ENCODE measurements around the gene EYA2. TPM values are rescaled to one million over a fixed set of nuclear protein-coding genes. Genes with fewer than 3 reads are reported as not detected.

The EYA2 gene
- total and polyA plus RNA-seq, 2 experiments from 2014 or later: 0.18 TPM; not detected in 1

GRCh38 chr20:46940616-46941015, 46.0 kb downstream of the EYA2 start:
- DNase-seq: no peak
- no peaks in the 10 kb centered on the region for H4K20me1 ChIP-seq (ENCODE audit: insufficient read depth)

GRCh38 chr20:46941404-46941803, 46.8 kb downstream of the EYA2 start:
- Histone ChIP-seq H3K9me2 (ENCODE audit: insufficient read depth) (no peaks in the 10 kb centered on the region), H2AFZ (no peak overlapping the region), H3K9me3 (ENCODE audit: low read depth) (no peaks in the 10 kb centered on the region), H4K20me1 (ENCODE audit: insufficient read depth) (no peaks in the 10 kb centered on the region), H3K27me3 (replicated peaks; ENCODE audit: insufficient read depth) (no peaks in the 10 kb centered on the region), H3K4me1 (ENCODE audit: insufficient read depth) (no peaks in the 10 kb centered on the region), H3K4me3 (no peak overlapping the region), H3K9ac (no peak overlapping the region), H3K36me3 (ENCODE audit: low read depth) (no peaks in the 10 kb centered on the region), H3K4me2 (ENCODE audit: unreplicated experiment) (no peak overlapping the region), H3F3A (ENCODE audit: insufficient read depth) (no peaks in the 10 kb centered on the region), H3K27ac (no peak overlapping the region), H3K79me2 (ENCODE audit: insufficient read depth) (no peaks in the 10 kb centered on the region)
- in situ Hi-C loops (cut with MboI): no loop called here
- no peak for TF ChIP-seq EZH2 (IDR thresholded peaks at IDR 0.05; ENCODE audit: insufficient read depth, poor library complexity, severe bottlenecking)
- TF ChIP-seq EZH2phosphoT487 (IDR thresholded peaks at IDR 0.05; ENCODE audit: insufficient read depth, low read depth): no peak
- WGBS, 2 experiments (ENCODE audit: low coverage in 1 of 2, low lambda C conversion rate in 2 of 2, missing lambda C conversion rate in 2 of 2): 64 to 72% methylated on average over 2 of the region's 2 CpGs
- DNase-seq: no peak

More at GRCh38 chr20:46940616-46941015, 46.0 kb downstream of the EYA2 start:
- no peaks in the 10 kb centered on the region for H3K27me3 ChIP-seq (replicated peaks; ENCODE audit: insufficient read depth)
- WGBS, 2 experiments (ENCODE audit: low coverage in 1 of 2, low lambda C conversion rate in 2 of 2, missing lambda C conversion rate in 2 of 2): 78 to 82% methylated on average over 10 of the region's 10 CpGs
- H3K4me3 ChIP-seq: no peak overlapping the region
- no peak overlapping the region for H2AFZ ChIP-seq
- no peak overlapping the region for H3K9ac ChIP-seq
- H3K9me3 ChIP-seq (ENCODE audit: low read depth): no peaks in the 10 kb centered on the region
- H3K79me2 ChIP-seq (ENCODE audit: insufficient read depth): no peaks in the 10 kb centered on the region
- TF ChIP-seq EZH2 (IDR thresholded peaks at IDR 0.05; ENCODE audit: insufficient read depth, poor library complexity, severe bottlenecking) (no peak), EZH2phosphoT487 (IDR thresholded peaks at IDR 0.05; ENCODE audit: insufficient read depth, low read depth) (no peak)
- no peaks in the 10 kb centered on the region for H3K4me1 ChIP-seq (ENCODE audit: insufficient read depth)
- in situ Hi-C loops (cut with MboI): no loop called here
- no peak overlapping the region for H3K4me2 ChIP-seq (ENCODE audit: unreplicated experiment)
- no peaks in the 10 kb centered on the region for H3F3A ChIP-seq (ENCODE audit: insufficient read depth)
- H3K9me2 ChIP-seq (ENCODE audit: insufficient read depth): no peaks in the 10 kb centered on the region
- no peaks in the 10 kb centered on the region for H3K36me3 ChIP-seq (ENCODE audit: low read depth)
- no peak overlapping the region for H3K27ac ChIP-seq

- H3K27me3 ChIP-seq (replicated peaks; ENCODE audit: insufficient read depth): no peaks in the 10 kb centered on the region
- TF ChIP-seq EZH2 (IDR thresholded peaks at IDR 0.05; ENCODE audit: insufficient read depth, poor library complexity, severe bottlenecking): no peak
- no peak for TF ChIP-seq EZH2phosphoT487 (IDR thresholded peaks at IDR 0.05; ENCODE audit: insufficient read depth, low read depth)
- H2AFZ ChIP-seq: no peak overlapping the region
- H3K9ac ChIP-seq: no peak overlapping the region
- no peak for DNase-seq
- H3K9me2 ChIP-seq (ENCODE audit: insufficient read depth): no peaks in the 10 kb centered on the region
- no peaks in the 10 kb centered on the region for H3K4me1 ChIP-seq (ENCODE audit: insufficient read depth)
- no peaks in the 10 kb centered on the region for H3K79me2 ChIP-seq (ENCODE audit: insufficient read depth)
- no peak overlapping the region for H3K4me2 ChIP-seq (ENCODE audit: unreplicated experiment)
- H3K4me3 ChIP-seq: no peak overlapping the region
- in situ Hi-C loops (cut with MboI): no loop called here
- no peaks in the 10 kb centered on the region for H4K20me1 ChIP-seq (ENCODE audit: insufficient read depth)
- no peaks in the 10 kb centered on the region for H3K9me3 ChIP-seq (ENCODE audit: low read depth)
- no peaks in the 10 kb centered on the region for H3F3A ChIP-seq (ENCODE audit: insufficient read depth)
- H3K27ac ChIP-seq: no peak overlapping the region
- 73 to 78% methylated on average over 11 of the region's 11 CpGs for WGBS, 2 experiments (ENCODE audit: low coverage in 1 of 2, low lambda C conversion rate in 2 of 2, missing lambda C conversion rate in 2 of 2)
- no peaks in the 10 kb centered on the region for H3K36me3 ChIP-seq (ENCODE audit: low read depth)
Measured at GRCh38 chr20:46943861-46944591, 49.4 kb downstream of the EYA2 start.

- Histone ChIP-seq H3K9me2 (ENCODE audit: insufficient read depth) (no peaks in the 10 kb centered on the region), H3F3A (ENCODE audit: insufficient read depth) (no peaks in the 10 kb centered on the region), H3K27me3 (replicated peaks; ENCODE audit: insufficient read depth) (no peaks in the 10 kb centered on the region), H2AFZ (no peak overlapping the region), H3K9me3 (ENCODE audit: low read depth) (no peaks in the 10 kb centered on the region), H3K36me3 (ENCODE audit: low read depth) (no peaks in the 10 kb centered on the region), H3K79me2 (ENCODE audit: insufficient read depth) (no peaks in the 10 kb centered on the region), H3K4me2 (ENCODE audit: unreplicated experiment) (no peak overlapping the region), H3K27ac (no peak overlapping the region), H4K20me1 (ENCODE audit: insufficient read depth) (no peaks in the 10 kb centered on the region), H3K4me3 (no peak overlapping the region), H3K4me1 (ENCODE audit: insufficient read depth) (no peaks in the 10 kb centered on the region), H3K9ac (no peak overlapping the region)
- 84 to 91% methylated on average over 9 of the region's 9 CpGs for WGBS, 2 experiments (ENCODE audit: low coverage in 1 of 2, low lambda C conversion rate in 2 of 2, missing lambda C conversion rate in 2 of 2)
- in situ Hi-C loops (cut with MboI): no loop called here
- DNase-seq: no peak
- TF ChIP-seq EZH2 (IDR thresholded peaks at IDR 0.05; ENCODE audit: insufficient read depth, poor library complexity, severe bottlenecking) (no peak), EZH2phosphoT487 (IDR thresholded peaks at IDR 0.05; ENCODE audit: insufficient read depth, low read depth) (no peak)
Measured at GRCh38 chr20:46945465-46945864, 50.8 kb downstream of the EYA2 start.

Data from GM23248 (cell line).